Erythroblast (primary cell): Measurements from ENCODE around the gene DNAJC24.
"Not testable (repeated sequence)": the region's sequence is repeated elsewhere in the genome, so short reads cannot be mapped to it uniquely, and the experiment has no call there.

ENCODE experiments used
- DNase-seq, 2 experiments: peaks; one replicate each; lab custom pipeline; 2025; lab: John Stamatoyannopoulos, UW
- GATA1 ChIP-seq: IDR thresholded peaks from 2 replicates; pipeline ENCODE4 v1.6.1; 2011; ENCODE audit warnings: low read depth, mild to moderate bottlenecking, control low read depth, low read length, moderate library complexity
- POLR2A ChIP-seq: IDR thresholded peaks from 2 replicates; pipeline ENCODE4 v1.6.1; 2011; ENCODE audit warnings: mild to moderate bottlenecking, low read length

Gene DNAJC24

DNA sequence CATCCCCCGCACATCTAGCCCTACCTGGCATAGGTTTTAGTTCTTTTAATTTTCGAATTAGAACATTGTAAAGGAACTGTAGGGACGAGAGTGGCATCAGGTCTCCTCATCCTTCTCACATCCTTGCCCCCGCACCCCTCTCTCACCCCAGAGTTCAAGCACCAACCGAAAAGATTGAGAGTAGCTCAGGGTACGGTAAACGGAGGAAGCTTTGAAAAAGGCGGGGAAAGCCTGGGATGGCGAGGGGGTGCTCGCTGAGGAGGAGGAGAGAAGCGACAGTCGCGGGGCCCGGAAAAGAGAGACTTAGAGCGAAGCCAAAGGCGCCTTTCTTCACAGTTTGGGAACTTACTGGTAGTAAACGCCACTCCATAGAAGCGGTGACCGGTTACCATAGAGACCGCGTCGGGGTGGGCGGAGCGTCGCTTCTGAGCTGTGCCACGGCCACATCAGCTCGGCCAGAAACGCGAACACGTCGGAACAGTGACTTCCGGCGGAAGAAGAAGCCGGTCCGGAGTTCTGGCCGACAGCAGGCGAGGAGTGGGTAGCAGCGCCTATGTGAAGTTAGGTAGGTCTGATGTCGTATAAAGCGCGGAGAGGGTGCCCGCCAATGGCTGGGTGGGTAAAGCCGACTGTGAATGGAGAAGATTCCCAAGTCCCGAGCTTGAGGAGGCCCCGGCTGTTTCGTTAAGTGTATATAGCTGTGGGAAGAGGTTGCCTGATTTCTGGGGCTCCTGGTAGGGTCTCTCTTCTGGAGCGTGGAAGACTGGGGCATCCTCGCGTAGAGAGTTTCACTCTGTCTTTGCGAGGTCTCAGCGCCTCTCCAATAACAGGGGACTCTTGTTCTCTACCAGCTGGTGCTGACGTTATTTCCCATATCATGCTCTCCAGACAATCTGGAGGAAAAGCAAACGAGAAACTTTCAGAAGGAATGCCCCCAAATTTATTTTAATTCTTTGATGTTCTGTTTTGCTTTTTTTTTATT, at the start of gene DNAJC24, which contains the start of gene DCDC1:
Gene DNAJC24, plus strand, starts transcription at position 513 of the 982 bp plus-strand sequence. CDS start 889 bp downstream, outside the sequence.
Gene DCDC1, minus strand, starts transcription at position 392 of the 982 bp plus-strand sequence. CDS start 41,459 bp downstream, outside the sequence.
- TF ChIP-seq GATA1 (no peak), POLR2A (peak; percentile 77)

DNA sequence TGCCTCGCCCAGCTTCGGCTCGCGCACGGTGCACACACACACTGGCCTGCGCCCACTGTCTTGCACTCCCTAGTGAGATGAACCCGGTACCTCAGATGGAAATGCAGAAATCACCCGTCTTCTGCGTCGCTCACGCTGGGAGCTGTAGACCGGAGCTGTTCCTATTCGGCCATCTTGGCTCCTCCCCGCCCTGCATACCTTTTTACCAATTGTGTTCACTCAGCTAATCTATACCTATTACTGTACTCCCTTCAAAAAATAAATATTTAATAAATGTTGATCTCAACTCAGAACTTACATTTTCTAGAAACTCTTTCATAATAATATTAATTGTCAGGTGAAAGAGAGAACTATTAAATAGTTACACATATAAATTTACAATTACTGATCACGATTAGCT, 48.2 kb upstream of the DNAJC24 start:
- not testable (repeated sequence) for DNase-seq

More for the DNA sequence above, at the start of gene DNAJC24, which contains the start of gene DCDC1:
- peak; percentile 96 for DNase-seq

- DNase-seq: no peak
- TF ChIP-seq POLR2A: no peak
- TF ChIP-seq GATA1: no peak
Observed at GRCh38 chr11:31323145-31323544, 46.5 kb upstream of the DNAJC24 start.

DNA sequence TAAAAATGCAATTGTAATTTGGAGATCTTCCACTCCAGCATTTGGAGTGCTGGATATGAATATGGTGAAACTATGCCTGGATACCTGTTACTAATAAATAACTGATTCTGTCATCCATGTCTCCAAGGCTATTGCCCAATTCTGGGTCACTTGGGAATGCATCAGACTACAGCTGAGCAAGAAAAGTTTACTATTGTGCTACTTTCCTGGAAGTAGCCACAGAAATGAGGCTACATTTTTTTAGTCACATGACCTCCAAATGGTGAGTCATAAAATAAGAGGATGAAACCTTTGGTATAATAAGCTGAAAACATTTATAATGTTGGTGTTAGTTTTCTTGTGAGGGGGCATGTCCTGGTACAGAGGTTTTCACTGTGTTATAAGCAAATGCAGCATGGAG, 44.5 kb upstream of the DNAJC24 start:
- no peak for DNase-seq
- TF ChIP-seq POLR2A: no peak
- TF ChIP-seq GATA1: no peak

DNA sequence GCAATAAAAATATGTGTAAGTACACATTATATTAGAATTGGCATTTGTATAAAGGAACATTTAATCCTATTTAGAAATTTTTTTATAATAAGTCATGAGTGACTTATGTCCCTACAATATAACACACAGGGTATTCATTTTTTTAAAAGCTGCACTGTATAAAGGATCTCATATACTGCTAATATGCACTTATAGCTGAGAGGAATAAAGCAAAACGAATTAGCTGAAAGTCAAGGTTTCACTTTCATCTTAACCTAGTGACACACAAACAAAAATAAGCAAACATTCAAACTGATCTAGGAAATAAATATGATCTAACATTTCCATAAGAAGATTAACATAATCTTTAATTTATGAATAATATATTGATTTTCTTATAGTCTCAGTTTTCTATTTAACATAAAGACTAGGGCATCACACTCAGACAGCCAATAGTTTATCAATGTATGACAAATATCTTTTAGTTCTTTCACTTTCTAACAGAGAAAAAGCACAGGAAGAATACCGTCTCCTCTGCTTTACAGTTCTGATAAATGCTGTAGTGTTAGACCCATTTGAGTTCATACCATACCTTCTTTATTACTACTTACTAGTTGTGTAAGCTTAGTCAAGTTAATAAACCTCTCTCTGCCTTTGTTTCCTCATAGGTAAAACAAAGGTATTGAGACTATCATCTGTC, 43.1 kb upstream of the DNAJC24 start:
- no peak for DNase-seq
- TF ChIP-seq POLR2A: no peak
- TF ChIP-seq GATA1: no peak

- DNase-seq: no peak
- TF ChIP-seq POLR2A (no peak), GATA1 (no peak)
Observed at GRCh38 chr11:31327417-31327816, 42.2 kb upstream of the DNAJC24 start.

DNA sequence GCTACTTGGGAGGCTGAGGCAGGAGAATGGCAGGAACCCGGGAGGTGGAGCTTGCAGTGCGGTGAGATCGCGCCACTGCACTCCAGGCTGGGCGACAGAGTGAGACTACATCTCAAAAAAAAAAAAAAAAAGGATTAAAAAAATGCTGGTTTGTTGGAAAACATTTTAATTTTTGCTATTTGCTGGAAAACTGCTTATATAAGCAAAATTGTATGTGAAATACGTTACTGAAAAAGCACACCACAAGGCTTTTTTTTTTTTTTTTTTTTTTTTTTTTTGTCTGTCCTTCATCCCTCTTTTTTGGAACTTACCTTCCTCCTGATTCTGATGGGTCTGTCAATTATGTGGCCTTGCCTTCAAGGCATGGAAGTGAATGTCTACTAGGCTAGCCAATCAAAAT, 41.0 kb upstream of the DNAJC24 start:
- DNase-seq: no peak
- TF ChIP-seq GATA1: no peak

GRCh38 chr11:31337806-31338205, 31.9 kb upstream of the DNAJC24 start:
- DNase-seq: no peak
- no peak for TF ChIP-seq POLR2A

GRCh38 chr11:31340903-31341572, 28.6 kb upstream of the DNAJC24 start:
- peak; percentile 25 to 47 for DNase-seq

DNA sequence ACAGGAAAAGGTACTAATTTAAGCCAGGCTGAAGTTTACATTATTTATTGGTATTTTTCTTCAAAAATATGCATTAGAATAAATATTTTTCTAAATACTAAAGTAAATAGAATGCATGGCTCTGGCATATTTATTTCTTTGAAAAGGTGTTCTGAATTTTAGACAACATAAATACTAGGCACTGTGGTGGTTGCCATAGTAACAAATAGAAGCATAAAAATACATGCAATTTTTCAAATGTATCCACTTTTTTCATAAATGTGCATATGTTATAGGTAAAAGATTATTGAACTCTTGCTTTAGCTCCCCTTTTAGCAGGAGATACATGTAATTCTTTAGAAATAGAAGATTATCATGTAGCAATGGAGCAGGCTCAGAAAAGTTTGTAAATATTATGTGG, 18.5 kb upstream of the DNAJC24 start:
- no peak for DNase-seq
- TF ChIP-seq GATA1 (no peak), POLR2A (no peak)

More at GRCh38 chr11:31340903-31341572, 28.6 kb upstream of the DNAJC24 start:
- no peak for TF ChIP-seq GATA1
- TF ChIP-seq POLR2A: no peak

DNA sequence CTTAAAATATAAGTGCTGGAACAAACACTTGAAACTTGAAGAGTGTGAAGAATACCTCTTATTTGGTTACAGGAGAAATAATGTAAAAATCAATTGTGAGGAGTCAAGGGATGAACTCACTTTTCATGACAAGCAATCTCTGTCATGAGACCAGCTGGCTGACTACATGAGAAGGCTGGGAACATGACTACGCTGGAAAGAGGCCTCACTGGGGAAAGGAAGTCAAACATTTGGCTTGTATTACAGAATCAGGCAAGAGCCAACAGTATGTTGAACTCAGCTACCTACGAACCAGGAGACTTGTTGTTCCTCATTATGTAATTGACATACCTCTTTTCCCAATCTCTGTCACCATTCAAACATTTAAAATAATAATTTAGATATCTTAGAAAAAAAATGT, 14.5 kb upstream of the DNAJC24 start:
- no peak for DNase-seq
- no peak for TF ChIP-seq POLR2A
- TF ChIP-seq GATA1: no peak

- no peak for TF ChIP-seq GATA1
- no peak for TF ChIP-seq POLR2A
- DNase-seq: no peak
Observed at GRCh38 chr11:31355817-31356216, 13.8 kb upstream of the DNAJC24 start.

- DNase-seq: no peak
- TF ChIP-seq POLR2A: no peak
Observed at GRCh38 chr11:31361743-31362142, 7.9 kb upstream of the DNAJC24 start.

- TF ChIP-seq POLR2A (no peak), GATA1 (no peak)
- no peak for DNase-seq
Observed at GRCh38 chr11:31366795-31367194, 2.9 kb upstream of the DNAJC24 start.
